Spleen (tissue), 11 donors: Measurements from ENCODE around the gene PIK3C2B. TPM values are rescaled to one million over a fixed set of nuclear protein-coding genes. Genes with fewer than 3 reads are reported as not detected.
A peak's percentile ranks its signal among the peaks of the same experiment; 100 is the strongest.

Experiments
- DNase-seq: peaks from one replicate; pipeline ENCODE4 v3.0.0-alpha.2; 2020
- H3K27ac ChIP-seq, 8 donors: fragments of 200-600 bp; sonication (generic) in 7 of 8; 1 replicate in 4 of 8; 2 replicates in 4 of 8; pipeline versions ENCODE4 v1.5.0 to v1.8.0; 2016 to 2021; ENCODE audit warnings: inconsistent platforms in 4 of 8, mild to moderate bottlenecking in 4 of 8, moderate library complexity in 1 of 8
- H3K27me3 ChIP-seq, 7 donors: fragments of 200-600 bp; sonication (generic) in 6 of 7; replicated peaks in 1 of 7; 1 replicate in 4 of 7; 2 replicates in 3 of 7; pipeline versions ENCODE4 v1.5.0 to v1.8.0; 2016 to 2021; ENCODE audit warnings: inconsistent platforms in 3 of 7, mild to moderate bottlenecking in 1 of 7
- H3K36me3 ChIP-seq, 6 donors: fragments of 200-600 bp; sonication (generic) in 5 of 6; 1 replicate in 4 of 6; 2 replicates in 2 of 6; pipeline versions ENCODE4 v1.5.0 to v1.8.0; 2016 to 2021; ENCODE audit warnings: inconsistent platforms in 2 of 6
- H3K4me1 ChIP-seq, 6 donors: fragments of 200-600 bp; sonication (generic) in 5 of 6; 1 replicate in 3 of 6; 2 replicates in 3 of 6; pipeline versions ENCODE4 v1.5.0 to v1.8.0; 2016 to 2021; ENCODE audit warnings: inconsistent platforms in 3 of 6
- H3K4me3 ChIP-seq, 8 donors: fragments of 200-600 bp; sonication (generic) in 7 of 8; 1 replicate in 4 of 8; 2 replicates in 4 of 8; pipeline versions ENCODE4 v1.5.0 to v1.8.0; 2016 to 2021; ENCODE audit warnings: inconsistent platforms in 4 of 8, mild to moderate bottlenecking in 4 of 8, moderate library complexity in 2 of 8
- H3K9me3 ChIP-seq, 8 donors: fragments of 200-600 bp; sonication (generic) in 7 of 8; 1 replicate in 4 of 8; 2 replicates in 4 of 8; pipeline versions ENCODE4 v1.5.0 to v1.8.0; 2016 to 2021; ENCODE audit warnings: inconsistent platforms in 4 of 8
- CTCF ChIP-seq, 11 experiments: fragments of 200-600 bp in 7 of 11; fragments of 450-650 bp in 4 of 11; sonication (generic) in 4 of 11; IDR thresholded peaks in 8 of 11; conservative IDR thresholded peaks in 3 of 11; 1 replicate in 7 of 11; 2 replicates in 4 of 11; pipeline versions ENCODE4 v1.4.0 to v1.8.0; 2016 to 2021; ENCODE audit warnings: antibody characterized with exemption in 11 of 11, inconsistent platforms in 4 of 11, mild to moderate bottlenecking in 1 of 11
- POLR2A ChIP-seq, 3 donors: fragments of 450-650 bp; IDR thresholded peaks; one replicate each; pipeline ENCODE4 v1.5.1; 2017; ENCODE audit warnings: antibody characterized with exemption in 3 of 3, mild to moderate bottlenecking in 1 of 3
- POLR2AphosphoS5 ChIP-seq, 3 donors: sonication (generic); formaldehyde crosslinking; IDR thresholded peaks; one replicate each; pipeline ENCODE4 v1.5.1; 2017; ENCODE audit warnings: antibody characterized with exemption in 3 of 3
- WGBS, 5 donors: extraction: QIAGEN DNeasy Blood & Tissue Kit in 3 of 5; methylation state at CpG; one replicate each; pipeline versions ENCODE4 v1.1.5 to v1.1.7; 2013 to 2018; 5-methylcytosine and 5-hydroxymethylcytosine counted together
- intact Hi-C: fragments of 100-400 bp; cut with DNase I; formaldehyde crosslinking; loops from one replicate; pipeline ENCODE4 v1.15.0; 2023; ENCODE audit warnings: low total_unique reads
- polyA plus RNA-seq, 3 donors: library from polyadenylated mRNA; stranded (reverse); fragments of 200-250 nt; gene quantifications; one replicate each; pipeline ENCODE4 v1.2.1, GENCODE V29; 2013
- total RNA-seq, 7 donors: library from RNA; depleted of rRNA in 3 of 7; stranded (reverse); fragments of >200 nt in 3 of 7; fragmentation: NEBNext Ultra II Directional in 4 of 7; extraction: Animal tissue kit (Norgen Biotek cat#: 25700) in 4 of 7; gene quantifications; one replicate each; pipeline versions ENCODE4 v1.1.0 to v1.2.1, GENCODE V29; 2016 to 2021
- donor health status: healthy with polysubstance abuse.
- donor health status: DM: no; HTN: no; CAD: no; lungs with moderate emphysema.
- donor health status: DM: no; HTN: no; CAD: no.
- donor health status: Bipolar disorder and iron deficiency.
- donor health status: healthy.
- donor health status: DM: no; HTN: no; CAD: no.
- donor health status: DM: yes; HTN: yes; CAD: no.

The PIK3C2B gene
- total and polyA plus RNA-seq, 10 donors: 9.5 to 72.2 (median 59.7) TPM

- Histone ChIP-seq H3K9me3 (no peaks in the 10 kb centered on the region), H3K27ac (peak within 1 kb of the TSS; percentile 90 to 99 (median 96)), H3K4me3 (peak within 1 kb of the TSS; percentile 55 to 81 (median 66)), H3K4me1 (peaks cover 50 to 92% (median 81%) of the 10 kb centered on the region in 6 donors), H3K27me3 (no peaks in the 10 kb centered on the region), H3K36me3 (peaks cover 0 to 21% (median 0%) of the 10 kb centered on the region in 6 donors)
- DNase-seq: peak; percentile 97
- WGBS, 5 donors: 0 to 1% (median 0%) methylated on average over 40 to 43 of the region's 43 CpGs
- intact Hi-C loops: no loop called here
- peak; percentile 93 to 97 (median 97) for TF ChIP-seq POLR2AphosphoS5 (IDR thresholded peaks at IDR 0.05)
- peak in 2 of 11 experiments; percentile 17 to 30 for TF ChIP-seq CTCF (IDR thresholded peaks at IDR 0.05 in 8 of 11, conservative IDR thresholded peaks at IDR 0.05 in 3 of 11)
- TF ChIP-seq POLR2A (IDR thresholded peaks at IDR 0.05): peak in 2 of 3 donors; percentile 57 to 88
Measured at GRCh38 chr1:204516180-204516879, 21.7 kb upstream of the PIK3C2B start, which contains the start of gene MDM4. MDM4 (plus strand) TSS chr1:204516406; CDS start chr1:204525519, 9,113 bp downstream.

GRCh38 chr1:204514828-204515227, 20.2 kb upstream of the PIK3C2B start:
- intact Hi-C loops: no loop called here
- Histone ChIP-seq H3K4me1 (peaks cover 37 to 91% (median 67%) of the 10 kb centered on the region in 6 donors), H3K36me3 (peaks cover 0 to 21% (median 0%) of the 10 kb centered on the region in 6 donors), H3K27me3 (no peaks in the 10 kb centered on the region), H3K4me3 (no peak overlapping the region), H3K27ac (peak overlapping the region in 7 of 8 donors; percentile 36 to 99 (median 94)), H3K9me3 (no peaks in the 10 kb centered on the region)
- no peak for TF ChIP-seq POLR2A (IDR thresholded peaks at IDR 0.05)
- TF ChIP-seq POLR2AphosphoS5 (IDR thresholded peaks at IDR 0.05): no peak
- no peak for TF ChIP-seq CTCF (IDR thresholded peaks at IDR 0.05 in 8 of 11, conservative IDR thresholded peaks at IDR 0.05 in 3 of 11)
- 53 to 66% (median 60%) methylated on average over 2 of the region's 2 CpGs for WGBS, 5 donors
- DNase-seq: no peak

- intact Hi-C loops: no loop called here
- Histone ChIP-seq H3K27me3 (no peaks in the 10 kb centered on the region), H3K4me1 (peaks cover 23 to 83% (median 52%) of the 10 kb centered on the region in 6 donors), H3K4me3 (peak overlapping the region in 4 of 8 donors; percentile 6 to 58 (median 13)), H3K9me3 (no peaks in the 10 kb centered on the region), H3K27ac (peak overlapping the region; percentile 83 to 99 (median 92)), H3K36me3 (peaks cover 0 to 7% (median 0%) of the 10 kb centered on the region in 6 donors)
- TF ChIP-seq POLR2A (IDR thresholded peaks at IDR 0.05): no peak
- TF ChIP-seq POLR2AphosphoS5 (IDR thresholded peaks at IDR 0.05): peak in 2 of 3 donors; percentile 52 to 60
- no peak for TF ChIP-seq CTCF (IDR thresholded peaks at IDR 0.05 in 8 of 11, conservative IDR thresholded peaks at IDR 0.05 in 3 of 11)
- no peak for DNase-seq
- WGBS, 5 donors: 25 to 39% (median 30%) methylated on average over 15 of the region's 15 CpGs
Measured at GRCh38 chr1:204513117-204513716, 18.6 kb upstream of the PIK3C2B start.

GRCh38 chr1:204511366-204511765, 16.8 kb upstream of the PIK3C2B start:
- no peaks in the 10 kb centered on the region for H3K27me3 ChIP-seq
- peak overlapping the region in 7 of 8 donors; percentile 20 to 99 (median 94) for H3K27ac ChIP-seq
- no peak overlapping the region for H3K4me3 ChIP-seq
- H3K9me3 ChIP-seq: no peaks in the 10 kb centered on the region
- H3K4me1 ChIP-seq: peaks cover 13 to 88% (median 48%) of the 10 kb centered on the region in 6 donors
- TF ChIP-seq CTCF (IDR thresholded peaks at IDR 0.05 in 8 of 11, conservative IDR thresholded peaks at IDR 0.05 in 3 of 11): no peak
- no peak for TF ChIP-seq POLR2A (IDR thresholded peaks at IDR 0.05)
- TF ChIP-seq POLR2AphosphoS5 (IDR thresholded peaks at IDR 0.05): no peak
- no peaks in the 10 kb centered on the region for H3K36me3 ChIP-seq
- intact Hi-C loops: no loop called here
- DNase-seq: no peak
